K562 (cell line): Measurements from ENCODE around the gene PPP2R2D. TPM values are rescaled to one million over a fixed set of nuclear protein-coding genes. Genes with fewer than 3 reads are reported as not detected.

ENCODE experiments used
- CREM ChIP-seq: IDR thresholded peaks from 2 replicates; pipeline ENCODE4 v1.6.1; 2014; ENCODE audit warnings: antibody characterized with exemption, low read depth
- CTCF ChIP-seq, 3 experiments: IDR thresholded peaks in 2 of 3; conservative IDR thresholded peaks in 1 of 3; 2 replicates each; pipeline ENCODE4 v1.5.1; 2011 to 2012; ENCODE audit warnings: low read length in 3 of 3, mild to moderate bottlenecking in 3 of 3, control low read depth in 2 of 3, improper control_type of control experiment in 1 of 3, inconsistent platforms in 1 of 3, low read depth in 1 of 3, mixed read lengths in 1 of 3, moderate library complexity in 1 of 3; ENCODE audit not compliant: insufficient read depth in 2 of 3
- ESRRA ChIP-seq: fragments of 450-650 bp; IDR thresholded peaks from 2 replicates; pipeline ENCODE4 v1.6.1; 2014; ENCODE audit warnings: low read depth, mild to moderate bottlenecking, moderate library complexity, borderline replicate concordance
- GATAD2B ChIP-seq: fragments of 450-650 bp; IDR thresholded peaks from 2 replicates; pipeline ENCODE4 v1.6.1; 2017; ENCODE audit warnings: mild to moderate bottlenecking, borderline replicate concordance
- HINFP ChIP-seq: fragments of 450-650 bp; conservative IDR thresholded peaks from 2 replicates; pipeline ENCODE4 v1.6.1; 2016; ENCODE audit warnings: missing genetic modification characterization, low read depth, mild to moderate bottlenecking, control low read depth, missing compliant biosample characterization
- L3MBTL2 ChIP-seq: fragments of 450-650 bp; IDR thresholded peaks from 2 replicates; pipeline ENCODE4 v1.6.1; 2016; ENCODE audit warnings: mild to moderate bottlenecking, moderate library complexity
- MAZ ChIP-seq, 2 experiments: fragments of 450-650 bp in 1 of 2; sonication (generic) in 1 of 2; formaldehyde crosslinking; IDR thresholded peaks in 1 of 2; conservative IDR thresholded peaks in 1 of 2; 2 replicates each; pipeline versions ENCODE4 v1.4.0 to v1.5.0; 2020; ENCODE audit warnings: mild to moderate bottlenecking in 1 of 2, missing genetic modification reagents in 1 of 2
- MITF ChIP-seq: IDR thresholded peaks from 2 replicates; pipeline ENCODE4 v1.6.1; 2014; ENCODE audit warnings: antibody characterized with exemption
- NFXL1 ChIP-seq: fragments of 450-650 bp; formaldehyde crosslinking; IDR thresholded peaks from 2 replicates; pipeline ENCODE4 v1.4.0; 2021; ENCODE audit warnings: mild to moderate bottlenecking
- PHF8 ChIP-seq: fragments of 200-600 bp; sonication (generic); IDR thresholded peaks from 2 replicates; pipeline ENCODE4 v1.6.1; 2012; ENCODE audit warnings: mixed run types, mild to moderate bottlenecking, inconsistent platforms, low read length, moderate library complexity, borderline replicate concordance
- POLR2A ChIP-seq: fragments of 450-650 bp; conservative IDR thresholded peaks from 2 replicates; pipeline ENCODE4 v1.6.1; 2016
- POLR2H ChIP-seq: IDR thresholded peaks from 2 replicates; pipeline ENCODE4 v1.6.1; 2016; ENCODE audit warnings: missing genetic modification characterization, low read depth, mild to moderate bottlenecking, control low read depth, missing compliant biosample characterization, moderate library complexity
- RBFOX2 ChIP-seq: fragments of 200-400 bp; formaldehyde crosslinking; IDR thresholded peaks from 2 replicates; pipeline ENCODE4 v1.6.1; 2017; ENCODE audit warnings: low read depth, mild to moderate bottlenecking, low read length, moderate library complexity
- SNRNP70 ChIP-seq: fragments of 200-400 bp; formaldehyde crosslinking; optimal IDR thresholded peaks from 2 replicates; pipeline ENCODE3; 2017; ENCODE audit warnings: low read depth, low read length
- TBP ChIP-seq: optimal IDR thresholded peaks from 2 replicates; pipeline ENCODE3; 2011; ENCODE audit warnings: low read depth, low read length, improper control_type of control experiment
- TFAP4 ChIP-seq: sonication (generic); formaldehyde crosslinking; IDR thresholded peaks from 2 replicates; pipeline ENCODE4 v1.8.0; 2022; ENCODE audit warnings: missing genetic modification reagents, mild to moderate bottlenecking, moderate library complexity, borderline replicate concordance
- YBX1 ChIP-seq: fragments of 450-650 bp; IDR thresholded peaks from 2 replicates; pipeline ENCODE4 v1.7.1; 2016; ENCODE audit warnings: mild to moderate bottlenecking
- YY1 ChIP-seq, 3 experiments: IDR thresholded peaks; 2 replicates each; pipeline ENCODE4 v1.6.1; 2011; ENCODE audit warnings: low read length in 2 of 3, mild to moderate bottlenecking in 2 of 3, moderate library complexity in 2 of 3, borderline replicate concordance in 1 of 3, control low read depth in 1 of 3, low read depth in 1 of 3; ENCODE audit not compliant: insufficient read depth in 3 of 3, insufficient replicate concordance in 2 of 3, control insufficient read depth in 1 of 3, insufficient read length in 1 of 3; ENCODE audit errors: extremely low read depth in 1 of 3
- ZBTB1 ChIP-seq: sonication (generic); formaldehyde crosslinking; IDR thresholded peaks from 2 replicates; pipeline ENCODE4 v1.8.1; 2023; ENCODE audit warnings: missing genetic modification reagents, low read depth, mild to moderate bottlenecking, borderline replicate concordance
- ZNF324 ChIP-seq: fragments of 250-450 bp; sonication (Bioruptor Pico); IDR thresholded peaks from 2 replicates; pipeline ENCODE4 v1.4.0; 2020; ENCODE audit warnings: mild to moderate bottlenecking
- polyA plus RNA-seq, 8 experiments: library from polyadenylated mRNA; depleted of rRNA in 4 of 8; stranded (reverse) in 5 of 8; unstranded in 3 of 8; fragments of >200 nt; fragmentation: Nextera tagmentation in 2 of 8; fragmentation: Illumina TruSeq in 1 of 8; extraction: Ambion mirVana in 2 of 8; extraction: Trizol in 1 of 8; gene quantifications; 2 replicates each; pipeline versions ENCODE4 v1.2.1 to v1.2.3, GENCODE V29; 2011 to 2014; ENCODE audit warnings: inconsistent platforms in 1 of 8, missing spikeins in 1 of 8
- total RNA-seq, 7 experiments: library from RNA; depleted of rRNA in 6 of 7; stranded (reverse); fragments of >200 nt in 6 of 7; fragmentation: Illumina TruSeq in 2 of 7; extraction: Trizol in 2 of 7; gene quantifications; 2 replicates each; pipeline versions ENCODE4 v1.2.1 to v1.2.3, GENCODE V29; 2011 to 2021; ENCODE audit warnings: low replicate concordance in 1 of 7

The PPP2R2D gene
- total and polyA plus RNA-seq, 9 of the 15 experiments (the other 6 are each of a cell fraction or from before 2014, with no cell fraction given): 1.9 to 37.0 (median 26.8) TPM

GRCh38 chr10:131981429-131982184 lies 80.8 kb downstream of the PPP2R2D start, which contains the start of gene BNIP3 (continued):
- TF ChIP-seq CTCF (IDR thresholded peaks at IDR 0.05 in 2 of 3, conservative IDR thresholded peaks at IDR 0.05 in 1 of 3; ENCODE audit: insufficient read depth in 2 of 3, low read depth in 1 of 3, low read length in 3 of 3): 0 out of 6 replicates have a peak, but pooled peaks of 1 of the 3 experiments have one; percentile 4
- peak in 1 of 3 experiments; percentile 18 for TF ChIP-seq YY1 (IDR thresholded peaks at IDR 0.05; ENCODE audit: borderline replicate concordance in 1 of 3, control insufficient read depth in 1 of 3, extremely low read depth in 1 of 3, insufficient read depth in 3 of 3, insufficient read length in 1 of 3, insufficient replicate concordance in 2 of 3, low read depth in 1 of 3, low read length in 2 of 3)
- peak; percentile 80 for TF ChIP-seq L3MBTL2
- TF ChIP-seq RBFOX2: peak; percentile 78
- peak; percentile 77; the same call in 1 of the 2 replicates for TF ChIP-seq ESRRA
- 0 out of 2 replicates have a peak, but pooled peaks have one; percentile 46 for TF ChIP-seq GATAD2B
- no peak for TF ChIP-seq NFXL1
- TF ChIP-seq POLR2H (tag): no peak
- TF ChIP-seq YBX1: no peak
- TF ChIP-seq POLR2A: peak; percentile 69
- TF ChIP-seq PHF8: peak; percentile 54; the same call in 1 of the 2 replicates
- TF ChIP-seq MITF: no peak
- TF ChIP-seq TBP: peak; percentile 33
- 0 out of 2 replicates have a peak, but pooled peaks have one; percentile 32 for TF ChIP-seq TFAP4 (CRISPR knock-in tag)
- TF ChIP-seq ZNF324 (CRISPR knock-in tag): no peak
- peak; percentile 34 to 79; a peak in 2 of 4 replicates for TF ChIP-seq MAZ (CRISPR knock-in tag; conservative IDR thresholded peaks at IDR 0.05 in 1 of 2, IDR thresholded peaks at IDR 0.05 in 1 of 2)
- TF ChIP-seq SNRNP70: no peak
- TF ChIP-seq ZBTB1: peak; percentile 93
- 0 out of 2 replicates have a peak, but pooled peaks have one; percentile 19 for TF ChIP-seq CREM
- TF ChIP-seq HINFP (tag): no peak
